PFSK-1 (cell line): Measurements from ENCODE around the gene CACNA1C.

Experiments used
- FOXP2 ChIP-seq: optimal IDR thresholded peaks from 2 replicates; pipeline ENCODE3; 2011; ENCODE audit warnings: borderline replicate concordance, control low read depth, inconsistent platforms; ENCODE audit not compliant: insufficient read depth; ENCODE audit errors: extremely low read length, extremely low read depth
- POLR2AphosphoS5 ChIP-seq: IDR thresholded peaks from 2 replicates; pipeline ENCODE4 v1.6.1; 2012; ENCODE audit warnings: low read depth, mild to moderate bottlenecking, control low read depth, low read length, moderate library complexity
- SIN3A ChIP-seq: IDR thresholded peaks from 2 replicates; pipeline ENCODE4 v1.6.1; 2012; ENCODE audit warnings: mild to moderate bottlenecking, low read length, moderate library complexity, borderline replicate concordance; ENCODE audit not compliant: insufficient read depth
- TAF1 ChIP-seq: IDR thresholded peaks from 2 replicates; pipeline ENCODE4 v1.6.1; 2012; ENCODE audit warnings: low read length, control low read depth, borderline replicate concordance; ENCODE audit not compliant: insufficient read depth
- TF ChIP-seq, protein P1 (sequence below), 2 experiments: IDR thresholded peaks; 2 replicates each; pipeline versions ENCODE4 v1.6.1 to v1.8.0; 2011 to 2012; ENCODE audit warnings: low read depth in 2 of 2, low read length in 2 of 2, control low read depth in 1 of 2, inconsistent platforms in 1 of 2, mild to moderate bottlenecking in 1 of 2, moderate library complexity in 1 of 2; ENCODE audit not compliant: insufficient read depth in 1 of 2

The CACNA1C gene

DNA sequence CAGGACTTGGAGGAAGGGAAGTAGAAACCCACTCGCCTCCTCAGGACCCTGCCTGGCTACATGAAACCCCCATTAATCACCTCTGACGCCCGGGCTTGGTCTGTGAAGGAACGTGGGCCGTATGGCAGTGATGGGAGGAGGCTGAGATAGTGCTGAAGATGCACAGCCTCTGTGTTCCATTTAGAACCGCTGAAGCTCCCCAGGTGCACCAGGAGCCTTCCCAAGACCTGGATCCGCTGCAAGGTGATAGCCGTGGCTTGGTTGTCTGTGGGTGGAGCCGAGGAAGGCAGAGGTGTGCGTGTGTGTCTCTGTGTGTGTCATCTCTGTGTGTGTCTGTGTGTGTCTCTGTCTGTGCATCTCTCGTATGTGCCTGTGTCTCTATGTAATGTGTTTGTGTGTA, 293.1 kb downstream of the CACNA1C start:
- TF ChIP-seq POLR2AphosphoS5 (no peak), SIN3A (no peak), FOXP2 (no peak), TAF1 (no peak)
- TF ChIP-seq, protein P1, sequence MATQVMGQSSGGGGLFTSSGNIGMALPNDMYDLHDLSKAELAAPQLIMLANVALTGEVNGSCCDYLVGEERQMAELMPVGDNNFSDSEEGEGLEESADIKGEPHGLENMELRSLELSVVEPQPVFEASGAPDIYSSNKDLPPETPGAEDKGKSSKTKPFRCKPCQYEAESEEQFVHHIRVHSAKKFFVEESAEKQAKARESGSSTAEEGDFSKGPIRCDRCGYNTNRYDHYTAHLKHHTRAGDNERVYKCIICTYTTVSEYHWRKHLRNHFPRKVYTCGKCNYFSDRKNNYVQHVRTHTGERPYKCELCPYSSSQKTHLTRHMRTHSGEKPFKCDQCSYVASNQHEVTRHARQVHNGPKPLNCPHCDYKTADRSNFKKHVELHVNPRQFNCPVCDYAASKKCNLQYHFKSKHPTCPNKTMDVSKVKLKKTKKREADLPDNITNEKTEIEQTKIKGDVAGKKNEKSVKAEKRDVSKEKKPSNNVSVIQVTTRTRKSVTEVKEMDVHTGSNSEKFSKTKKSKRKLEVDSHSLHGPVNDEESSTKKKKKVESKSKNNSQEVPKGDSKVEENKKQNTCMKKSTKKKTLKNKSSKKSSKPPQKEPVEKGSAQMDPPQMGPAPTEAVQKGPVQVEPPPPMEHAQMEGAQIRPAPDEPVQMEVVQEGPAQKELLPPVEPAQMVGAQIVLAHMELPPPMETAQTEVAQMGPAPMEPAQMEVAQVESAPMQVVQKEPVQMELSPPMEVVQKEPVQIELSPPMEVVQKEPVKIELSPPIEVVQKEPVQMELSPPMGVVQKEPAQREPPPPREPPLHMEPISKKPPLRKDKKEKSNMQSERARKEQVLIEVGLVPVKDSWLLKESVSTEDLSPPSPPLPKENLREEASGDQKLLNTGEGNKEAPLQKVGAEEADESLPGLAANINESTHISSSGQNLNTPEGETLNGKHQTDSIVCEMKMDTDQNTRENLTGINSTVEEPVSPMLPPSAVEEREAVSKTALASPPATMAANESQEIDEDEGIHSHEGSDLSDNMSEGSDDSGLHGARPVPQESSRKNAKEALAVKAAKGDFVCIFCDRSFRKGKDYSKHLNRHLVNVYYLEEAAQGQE (IDR thresholded peaks at IDR 0.05; ENCODE audit: insufficient read depth in 1 of 2, low read depth in 2 of 2, low read length in 2 of 2) = no peak

DNA sequence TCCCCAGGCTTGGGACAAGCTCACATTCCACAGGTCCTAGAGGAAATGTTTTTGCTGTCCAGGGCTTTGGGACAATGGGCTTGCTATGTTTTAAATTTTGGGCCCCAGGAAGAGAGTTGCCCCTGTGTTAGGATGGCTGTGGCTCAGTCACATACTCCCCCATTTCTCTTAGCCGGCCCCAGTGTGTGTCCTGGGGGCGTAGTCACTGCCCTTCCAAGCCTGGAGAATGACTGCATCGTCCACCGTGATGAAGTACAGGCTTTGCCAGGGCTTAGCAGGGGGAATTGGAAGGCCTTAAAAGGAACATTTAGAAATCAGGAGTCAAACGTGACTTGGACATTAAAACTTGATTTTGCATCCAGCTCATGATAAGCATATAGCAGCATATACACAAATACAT, 293.6 kb downstream of the CACNA1C start:
- TF ChIP-seq, protein P1 (IDR thresholded peaks at IDR 0.05; ENCODE audit: insufficient read depth in 1 of 2, low read depth in 2 of 2, low read length in 2 of 2) = no peak
- TF ChIP-seq FOXP2 (no peak), SIN3A (no peak), TAF1 (no peak), POLR2AphosphoS5 (no peak)

DNA sequence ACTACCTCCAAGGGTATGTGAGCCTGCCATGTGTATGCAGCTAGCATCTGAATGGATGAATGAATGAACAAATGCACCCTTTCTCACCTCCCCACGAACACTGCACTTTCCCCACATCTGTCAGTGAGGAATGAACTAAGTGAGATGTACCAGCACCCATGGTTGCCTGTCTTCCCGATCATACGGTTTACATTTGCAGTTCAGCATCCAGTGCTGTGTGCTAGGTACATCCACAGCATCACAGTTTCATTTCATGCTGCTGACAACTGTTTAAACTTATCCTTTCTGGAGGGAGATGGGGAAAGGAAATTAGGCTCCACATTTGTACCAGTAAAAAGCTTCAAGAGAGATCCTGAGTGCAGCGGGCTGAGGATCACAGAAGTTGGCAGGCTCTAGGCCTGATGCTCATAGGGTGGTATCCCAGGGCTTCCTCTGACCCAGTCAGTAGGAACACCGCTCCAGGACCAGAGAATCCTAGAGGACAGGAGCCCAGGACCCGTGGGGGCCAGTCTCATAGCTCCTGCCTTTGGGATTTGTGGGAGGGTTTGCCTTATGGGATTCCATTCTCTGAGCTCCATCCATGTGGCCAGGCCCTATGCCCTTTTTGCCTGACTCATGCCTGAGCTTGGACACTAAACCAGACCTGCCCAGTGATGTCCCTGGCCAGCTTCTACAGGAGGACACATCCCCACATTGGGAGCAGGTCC, 294.5 kb downstream of the CACNA1C start:
- TF ChIP-seq, protein P1 (IDR thresholded peaks at IDR 0.05; ENCODE audit: insufficient read depth in 1 of 2, low read depth in 2 of 2, low read length in 2 of 2) = no peak
- TF ChIP-seq FOXP2 (no peak), POLR2AphosphoS5 (no peak), TAF1 (no peak), SIN3A (no peak)

DNA sequence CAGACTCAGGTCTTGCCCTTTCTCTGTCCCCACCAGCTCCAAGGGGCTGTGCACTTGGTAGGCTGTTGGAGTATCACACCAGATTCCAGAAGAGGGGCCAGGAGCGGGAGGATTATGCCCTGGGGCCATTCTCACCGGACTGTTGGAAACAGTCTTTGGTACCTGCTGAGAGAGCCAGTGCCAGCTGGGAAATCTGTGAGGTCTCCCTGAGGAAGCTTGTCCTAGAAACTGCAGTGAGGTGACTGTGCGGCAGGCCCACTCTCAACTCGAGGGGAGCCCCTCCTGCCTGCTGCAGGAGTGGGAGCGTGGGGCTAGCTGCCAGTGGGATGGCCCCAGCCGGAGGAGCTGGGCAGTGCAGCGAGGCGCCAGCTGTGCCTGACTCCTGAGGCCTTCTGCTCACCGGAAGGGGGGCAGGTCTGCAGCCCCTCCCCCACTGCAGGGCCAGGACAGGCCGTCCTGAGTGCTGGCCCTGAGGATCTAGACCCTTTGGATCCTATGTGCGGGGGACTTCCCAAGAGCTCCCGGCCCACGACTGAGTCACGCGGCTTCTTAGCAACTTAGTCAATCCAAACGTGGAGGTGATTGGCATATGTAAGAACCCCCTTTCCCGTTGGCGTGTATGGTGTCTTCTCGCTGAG, 295.2 kb downstream of the CACNA1C start:
- TF ChIP-seq SIN3A = no peak
- TF ChIP-seq FOXP2 = no peak
- TF ChIP-seq TAF1 = no peak
- no peak for TF ChIP-seq POLR2AphosphoS5
- TF ChIP-seq, protein P1 (IDR thresholded peaks at IDR 0.05; ENCODE audit: insufficient read depth in 1 of 2, low read depth in 2 of 2, low read length in 2 of 2) = no peak
